Pancreas (tissue), 10 donors: Measurements from ENCODE around the gene PCNP. TPM values are rescaled to one million over a fixed set of nuclear protein-coding genes. Genes with fewer than 3 reads are reported as not detected.
"Not testable (repeated sequence)": the region's sequence is repeated elsewhere in the genome, so short reads cannot be mapped to it uniquely, and the experiment has no call there.

Experiments used
- ATAC-seq, 4 donors: fragments of 200-7000 bp; cut with Tn5 transposase; one replicate each; pipeline versions ENCODE4 v1.8.0 to v1.9.1; 2020; ENCODE audit warnings: mild to moderate bottlenecking in 4 of 4, moderate library complexity in 4 of 4
- DNase-seq, 6 donors: peaks; one replicate each; pipeline ENCODE4 v3.0.0-alpha.2; 2020
- FAIRE-seq: peaks from 2 replicates; lab custom pipeline; 2012; peaks lifted over from hg19 to GRCh38; lab: Jason Lieb, UNC
- H3K27ac ChIP-seq, 4 donors: fragments of 200-600 bp; sonication (generic); 1 replicate in 3 of 4; 2 replicates in 1 of 4; pipeline versions ENCODE4 v1.5.0 to v1.8.0; 2020
- H3K27me3 ChIP-seq, 4 donors: fragments of 200-600 bp; one replicate each; pipeline ENCODE4 v1.8.0; 2021
- H3K36me3 ChIP-seq, 3 donors: fragments of 200-600 bp; sonication (generic) in 1 of 3; one replicate each; pipeline versions ENCODE4 v1.5.0 to v1.8.0; 2020 to 2021
- H3K4me1 ChIP-seq, 3 donors: fragments of 200-600 bp; one replicate each; pipeline ENCODE4 v1.8.0; 2021
- H3K4me3 ChIP-seq, 4 donors: fragments of 200-600 bp; sonication (generic) in 2 of 4; one replicate each; pipeline versions ENCODE4 v1.5.0 to v1.8.0; 2020 to 2021
- H3K9me3 ChIP-seq, 4 donors: fragments of 200-600 bp; one replicate each; pipeline ENCODE4 v1.8.0; 2021
- CTCF ChIP-seq, 4 donors: fragments of 200-600 bp; sonication (generic) in 3 of 4; IDR thresholded peaks; one replicate each; pipeline versions ENCODE4 v1.5.0 to v1.8.0; 2021; ENCODE audit warnings: antibody characterized with exemption in 4 of 4
- WGBS, 2 donors: extraction: QIAGEN DNeasy Blood & Tissue Kit; methylation state at CpG; one replicate each; pipeline ENCODE4 v1.1.7; 2013; 5-methylcytosine and 5-hydroxymethylcytosine counted together
- intact Hi-C, 3 donors: fragments of 100-400 bp; cut with DNase I; formaldehyde crosslinking; loops; one replicate each; pipeline versions ENCODE4 v1.11.1 to v1.14.2; 2022
- polyA plus RNA-seq, 2 donors: library from polyadenylated mRNA; stranded (reverse); fragments of 200-250 nt; gene quantifications; one replicate each; pipeline ENCODE4 v1.2.3, GENCODE V29; 2013
- total RNA-seq, 6 donors: library from RNA; stranded (reverse); fragmentation: NEBNext Ultra II Directional in 4 of 6; extraction: Animal tissue kit (Norgen Biotek cat#: 25700) in 4 of 6; gene quantifications; one replicate each; pipeline versions ENCODE4 v1.2.1 to v1.2.4, GENCODE V29; 2021 to 2023
- donor health status: healthy with polysubstance abuse.
- donor health status: DM: no; HTN: no; CAD: no; lungs with moderate emphysema.
- donor health status: DM: no; HTN: no; CAD: no.
- donor health status: control.
- donor health status: control.
- donor health status: Bipolar disorder and iron deficiency.
- donor health status: DM: yes; HTN: yes; CAD: no.
- donor health status: DM: no; HTN: no; CAD: no.
- donor health status: DM: no; HTN: no; CAD: no.
- donor health status: DM: yes; HTN: yes; CAD: no.

PCNP gene
- total and polyA plus RNA-seq, 8 donors, result 35.5 to 71.2 (median 65.0) TPM

- FAIRE-seq (no peak), ATAC-seq (no peak), DNase-seq (no peak)
- Histone ChIP-seq H3K27me3 (no peaks in the 10 kb centered on the region), H3K27ac (no peak overlapping the region), H3K4me1 (no peaks in the 10 kb centered on the region), H3K4me3 (no peak overlapping the region), H3K9me3 (no peaks in the 10 kb centered on the region), H3K36me3 (peaks cover 0 to 32% (median 0%) of the 10 kb centered on the region in 3 donors)
- WGBS, 2 donors, result 6 to 9% methylated on average over 1 of the region's 1 CpG
- intact Hi-C loops, result no loop called here
- no peak for TF ChIP-seq CTCF (IDR thresholded peaks at IDR 0.05)
Observed at GRCh38 chr3:101588616-101589015, 14.6 kb downstream of the PCNP start.

GRCh38 chr3:101591071-101591470 lies 17.1 kb downstream of the PCNP start:
- Histone ChIP-seq H3K4me3 (no peak overlapping the region), H3K27me3 (no peaks in the 10 kb centered on the region), H3K36me3 (peaks cover 0 to 44% (median 0%) of the 10 kb centered on the region in 3 donors), H3K4me1 (no peaks in the 10 kb centered on the region), H3K9me3 (no peaks in the 10 kb centered on the region), H3K27ac (no peak overlapping the region)
- no peak for DNase-seq
- intact Hi-C loops, result no loop called here
- TF ChIP-seq CTCF (IDR thresholded peaks at IDR 0.05), result no peak
- no peak for ATAC-seq
- no peak for FAIRE-seq
- 87 to 92% methylated on average over 3 of the region's 3 CpGs for whole genome bisulfite sequencing, 2 donors

- no peak for DNase-seq
- no peak for FAIRE-seq
- no peak overlapping the region for H3K4me3 ChIP-seq
- H3K4me1 ChIP-seq, result no peaks in the 10 kb centered on the region
- no peak overlapping the region for H3K27ac ChIP-seq
- H3K9me3 ChIP-seq, result no peaks in the 10 kb centered on the region
- 92 to 94% methylated on average over 3 of the region's 3 CpGs for WGBS, 2 donors
- no peaks in the 10 kb centered on the region for H3K36me3 ChIP-seq
- intact Hi-C loops, result no loop called here
- no peaks in the 10 kb centered on the region for H3K27me3 ChIP-seq
- TF ChIP-seq CTCF (IDR thresholded peaks at IDR 0.05), result no peak
- ATAC-seq, result no peak
Observed at GRCh38 chr3:101602731-101603130, 28.8 kb downstream of the PCNP start.

GRCh38 chr3:101603184-101603583 lies 29.2 kb downstream of the PCNP start:
- intact Hi-C loops, result no loop called here
- Histone ChIP-seq H3K9me3 (no peaks in the 10 kb centered on the region), H3K4me1 (no peaks in the 10 kb centered on the region), H3K27ac (no peak overlapping the region), H3K36me3 (no peaks in the 10 kb centered on the region), H3K4me3 (no peak overlapping the region), H3K27me3 (no peaks in the 10 kb centered on the region)
- FAIRE-seq (no peak), ATAC-seq (no peak), DNase-seq (no peak)
- no peak for TF ChIP-seq CTCF (IDR thresholded peaks at IDR 0.05)
- 90 to 100% methylated on average over 1 of the region's 1 CpG for WGBS, 2 donors

- H3K27me3 ChIP-seq, H3K27ac ChIP-seq, FAIRE-seq, intact Hi-C loops, H3K36me3 ChIP-seq, H3K4me3 ChIP-seq, H3K4me1 ChIP-seq, ATAC-seq, DNase-seq, H3K9me3 ChIP-seq: not testable (repeated sequence)
- WGBS, 2 donors, result 61 to 64% methylated on average over 10 of the region's 10 CpGs
Observed at GRCh38 chr3:101605398-101605797, 31.4 kb downstream of the PCNP start.
